Ishikawa (cell line): ENCODE results near the gene STK4.

Experiments used
- CEBPB ChIP-seq: IDR thresholded peaks from 2 replicates; pipeline ENCODE4 v1.6.1; 2012
- CREB1 ChIP-seq: IDR thresholded peaks from 2 replicates; pipeline ENCODE4 v1.6.1; 2012; ENCODE audit warnings: low read depth
- EGR1 ChIP-seq: IDR thresholded peaks from 2 replicates; pipeline ENCODE4 v1.6.1; 2012
- EP300 ChIP-seq: IDR thresholded peaks from 2 replicates; pipeline ENCODE4 v1.6.1; 2012; ENCODE audit warnings: borderline replicate concordance
- FOXM1 ChIP-seq: IDR thresholded peaks from 2 replicates; pipeline ENCODE4 v1.6.1; 2012; ENCODE audit warnings: low read depth, borderline replicate concordance
- NFIC ChIP-seq: IDR thresholded peaks from 2 replicates; pipeline ENCODE4 v1.6.1; 2012
- RAD21 ChIP-seq: IDR thresholded peaks from 2 replicates; pipeline ENCODE4 v1.6.1; 2012; ENCODE audit warnings: low read depth
- REST ChIP-seq: IDR thresholded peaks from 2 replicates; pipeline ENCODE4 v1.6.1; 2012; ENCODE audit warnings: low read depth, mild to moderate bottlenecking
- TAF1 ChIP-seq: IDR thresholded peaks from 2 replicates; pipeline ENCODE4 v1.6.1; 2012; ENCODE audit warnings: low read depth, mild to moderate bottlenecking
- TCF12 ChIP-seq: IDR thresholded peaks from 2 replicates; pipeline ENCODE4 v1.6.1; 2012; ENCODE audit warnings: low read depth
- TEAD4 ChIP-seq: IDR thresholded peaks from 2 replicates; pipeline ENCODE4 v1.6.1; 2012
- USF1 ChIP-seq: IDR thresholded peaks from 2 replicates; pipeline ENCODE4 v1.6.1; 2012
- YY1 ChIP-seq: IDR thresholded peaks from 2 replicates; pipeline ENCODE4 v1.6.1; 2012; ENCODE audit warnings: low read depth
- ZBTB7A ChIP-seq: IDR thresholded peaks from 2 replicates; pipeline ENCODE4 v1.6.1; 2012; ENCODE audit warnings: low read depth
- TF ChIP-seq, protein P1 (sequence below): IDR thresholded peaks from 2 replicates; pipeline ENCODE4 v1.6.1; 2012

Gene STK4

GRCh38 chr20:45058168-45058850 lies 92.0 kb downstream of the STK4 start:
- TF ChIP-seq USF1 (no peak), EP300 (no peak)

DNA sequence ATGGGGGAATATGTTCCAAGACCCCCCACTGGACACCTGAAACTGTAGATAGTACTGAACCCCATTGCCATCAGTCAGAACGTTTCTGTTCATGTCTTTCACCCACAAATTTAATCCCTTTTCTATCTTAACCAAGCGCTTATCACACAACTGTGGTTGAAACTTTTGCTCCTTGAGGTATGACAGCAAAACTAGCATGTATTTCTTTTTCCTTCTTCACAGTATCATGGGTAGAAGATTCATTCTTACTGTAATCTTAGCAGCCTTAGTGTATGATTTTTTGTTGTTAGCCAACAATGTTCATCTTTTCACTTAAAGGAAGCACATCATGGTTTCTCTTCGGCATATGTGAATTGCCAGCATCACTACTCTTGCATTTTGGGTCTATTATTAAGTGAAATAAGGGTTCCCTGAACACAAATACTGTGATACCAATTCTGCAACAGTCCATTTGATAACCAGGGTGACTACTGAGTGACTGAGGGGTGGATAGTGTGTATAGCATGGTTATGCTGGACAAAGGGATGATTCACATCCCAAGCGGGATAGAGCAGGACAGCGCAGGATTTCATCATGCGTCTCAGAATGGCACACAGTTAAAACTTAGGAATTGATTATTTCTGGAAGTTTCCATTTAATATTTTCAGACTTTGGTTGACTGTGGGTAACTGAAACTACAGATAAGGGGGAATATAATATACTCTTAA lies 92.9 kb downstream of the STK4 start:
- no peak for TF ChIP-seq FOXM1
- no peak for TF ChIP-seq NFIC

DNA sequence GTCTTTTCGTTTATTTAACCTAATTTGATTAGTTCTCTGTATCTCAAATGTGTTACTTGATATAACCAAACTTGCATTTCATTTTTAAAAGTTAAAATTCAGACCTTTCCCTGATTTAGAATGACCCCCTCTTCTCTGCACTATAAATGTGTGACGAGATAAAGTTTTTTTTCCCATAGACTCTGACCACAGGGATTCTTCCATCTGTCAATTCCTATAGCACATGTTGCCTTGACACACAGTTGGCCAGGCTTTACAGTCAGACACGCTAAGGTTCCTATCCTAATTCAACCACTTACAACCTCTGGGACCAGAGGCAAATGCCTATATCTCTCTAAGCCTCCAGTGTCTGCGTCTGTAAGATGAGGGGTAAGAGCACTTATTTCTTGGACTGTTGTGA lies 94.0 kb downstream of the STK4 start:
- TF ChIP-seq TCF12: no peak
- TF ChIP-seq TAF1: no peak
- TF ChIP-seq, protein P1, sequence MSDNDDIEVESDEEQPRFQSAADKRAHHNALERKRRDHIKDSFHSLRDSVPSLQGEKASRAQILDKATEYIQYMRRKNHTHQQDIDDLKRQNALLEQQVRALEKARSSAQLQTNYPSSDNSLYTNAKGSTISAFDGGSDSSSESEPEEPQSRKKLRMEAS: no peak
- TF ChIP-seq ZBTB7A: no peak
- no peak for TF ChIP-seq USF1
- no peak for TF ChIP-seq NFIC
- TF ChIP-seq RAD21: no peak
- no peak for TF ChIP-seq FOXM1
- no peak for TF ChIP-seq EGR1
- no peak for TF ChIP-seq TEAD4
- no peak for TF ChIP-seq CEBPB
- TF ChIP-seq YY1: no peak
- TF ChIP-seq CREB1: no peak
- no peak for TF ChIP-seq EP300
- no peak for TF ChIP-seq REST

DNA sequence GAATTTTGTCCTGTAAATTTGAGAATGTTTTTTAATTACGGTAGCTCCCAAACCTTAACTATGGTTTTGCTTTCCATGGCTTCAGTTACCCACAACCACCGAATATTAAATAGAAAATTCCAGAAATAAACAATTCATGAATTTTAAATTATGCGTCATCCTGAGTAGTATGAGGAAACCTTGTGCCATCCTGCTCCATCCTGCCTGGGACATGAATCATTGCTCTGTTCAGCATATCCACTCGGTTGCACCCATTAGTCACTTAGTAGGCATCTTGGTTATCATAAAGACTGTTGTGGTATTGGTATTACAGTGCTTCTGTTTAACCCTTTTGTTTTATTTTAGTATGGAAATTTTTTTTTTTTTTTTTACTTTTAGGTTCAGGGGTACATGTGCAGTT lies 94.9 kb downstream of the STK4 start:
- TF ChIP-seq EGR1: no peak
- no peak for TF ChIP-seq TAF1
- no peak for TF ChIP-seq CREB1
- TF ChIP-seq FOXM1: no peak
- no peak for TF ChIP-seq TEAD4
- TF ChIP-seq, protein P1: no peak
- no peak for TF ChIP-seq YY1
- TF ChIP-seq TCF12: no peak
- no peak for TF ChIP-seq CEBPB
- TF ChIP-seq RAD21: no peak
- TF ChIP-seq REST: no peak
- TF ChIP-seq EP300: no peak
- no peak for TF ChIP-seq USF1
- TF ChIP-seq ZBTB7A: no peak
- no peak for TF ChIP-seq NFIC

GRCh38 chr20:45064812-45065211 lies 98.5 kb downstream of the STK4 start:
- TF ChIP-seq YY1 (no peak), REST (no peak), CEBPB (no peak), FOXM1 (no peak), TCF12 (no peak), EGR1 (no peak), EP300 (no peak), USF1 (no peak), NFIC (no peak), CREB1 (no peak)
- TF ChIP-seq, protein P1: no peak
